Osteocyte (in vitro differentiated cells): ENCODE data around the gene CDA. TPM values are rescaled to one million over a fixed set of nuclear protein-coding genes. Genes with fewer than 3 reads are reported as not detected.
"Not testable (repeated sequence)": the region's sequence is repeated elsewhere in the genome, so short reads cannot be mapped to it uniquely, and the experiment has no call there.

Experiments used
- DNase-seq: peaks from one replicate; pipeline ENCODE4 v3.0.0; 2021; ENCODE audit warnings: mixed read lengths; ENCODE audit not compliant: unreplicated experiment; ENCODE audit errors: extremely low spot score
- H3K27ac Mint-ChIP-seq: one replicate; pipeline ENCODE4 v1.8.0; 2021; ENCODE audit warnings: mild to moderate bottlenecking, mixed read lengths; ENCODE audit not compliant: unreplicated experiment
- H3K27me3 Mint-ChIP-seq: one replicate; pipeline ENCODE4 v1.8.0; 2021; ENCODE audit warnings: mixed read lengths; ENCODE audit not compliant: unreplicated experiment
- H3K36me3 Mint-ChIP-seq: one replicate; pipeline ENCODE4 v1.8.0; 2021; ENCODE audit warnings: mixed read lengths; ENCODE audit not compliant: unreplicated experiment
- H3K4me1 Mint-ChIP-seq: one replicate; pipeline ENCODE4 v1.8.0; 2021; ENCODE audit warnings: mixed read lengths; ENCODE audit not compliant: unreplicated experiment
- H3K4me3 Mint-ChIP-seq: one replicate; pipeline ENCODE4 v1.8.0; 2021; ENCODE audit warnings: mild to moderate bottlenecking, moderate library complexity, mixed read lengths; ENCODE audit not compliant: unreplicated experiment
- H3K9me3 Mint-ChIP-seq: one replicate; pipeline ENCODE4 v1.8.0; 2021; ENCODE audit warnings: mixed read lengths; ENCODE audit not compliant: unreplicated experiment
- CTCF ChIP-seq: fragments of 200-600 bp; sonication (generic); IDR thresholded peaks from 2 replicates; pipeline ENCODE4 v1.5.0; 2021; ENCODE audit warnings: antibody characterized with exemption, mild to moderate bottlenecking, moderate library complexity
- total RNA-seq: library from RNA; stranded (reverse); gene quantifications from 2 replicates; pipeline ENCODE4 v1.2.1, GENCODE V29; 2021

The CDA gene
- total RNA-seq, 1 donor from 2014 or later: not detected

- Mint-ChIP-seq H3K36me3 (no peaks in the 10 kb centered on the region), H3K9me3 (peaks cover 10% of the 10 kb centered on the region), H3K27ac (no peak overlapping the region), H3K27me3 (no peaks in the 10 kb centered on the region), H3K4me3 (no peak overlapping the region), H3K4me1 (peaks cover 22% of the 10 kb centered on the region)
- no peak for DNase-seq
- no peak for TF ChIP-seq CTCF
Measured at GRCh38 chr1:20603504-20604464, 14.9 kb downstream of the CDA start.

- Mint-ChIP-seq H3K4me3 (no peak overlapping the region), H3K27ac (no peak overlapping the region)
- DNase-seq: no peak
Measured at GRCh38 chr1:20604678-20605077, 15.8 kb downstream of the CDA start.

GRCh38 chr1:20606801-20607570 lies 18.1 kb downstream of the CDA start:
- not testable (repeated sequence) for H3K9me3 Mint-ChIP-seq, H3K36me3 Mint-ChIP-seq, H3K4me1 Mint-ChIP-seq, DNase-seq, H3K27ac Mint-ChIP-seq, H3K27me3 Mint-ChIP-seq, H3K4me3 Mint-ChIP-seq

More at GRCh38 chr1:20604678-20605077, 15.8 kb downstream of the CDA start:
- Mint-ChIP-seq H3K27me3 (no peaks in the 10 kb centered on the region), H3K36me3 (no peaks in the 10 kb centered on the region), H3K9me3 (peaks cover 10% of the 10 kb centered on the region), H3K4me1 (peaks cover 22% of the 10 kb centered on the region)
- no peak for TF ChIP-seq CTCF

GRCh38 chr1:20609541-20609940 lies 20.6 kb downstream of the CDA start:
- H3K4me3 Mint-ChIP-seq: no peak overlapping the region
- DNase-seq: no peak
- peaks cover 21% of the 10 kb centered on the region for H3K4me1 Mint-ChIP-seq
- H3K27me3 Mint-ChIP-seq: no peaks in the 10 kb centered on the region
- H3K27ac Mint-ChIP-seq: no peak overlapping the region
- H3K9me3 Mint-ChIP-seq: no peaks in the 10 kb centered on the region
- H3K36me3 Mint-ChIP-seq: no peaks in the 10 kb centered on the region
- no peak for TF ChIP-seq CTCF

GRCh38 chr1:20610970-20611369 lies 22.1 kb downstream of the CDA start:
- no peak overlapping the region for H3K27ac Mint-ChIP-seq
- no peak overlapping the region for H3K4me3 Mint-ChIP-seq
- H3K36me3 Mint-ChIP-seq: no peaks in the 10 kb centered on the region
- H3K4me1 Mint-ChIP-seq: peaks cover 24% of the 10 kb centered on the region
- DNase-seq: no peak
- H3K27me3 Mint-ChIP-seq: no peaks in the 10 kb centered on the region
- H3K9me3 Mint-ChIP-seq: no peaks in the 10 kb centered on the region
- no peak for TF ChIP-seq CTCF
